Parathyroid adenoma (tissue), 2 donors: Measurements from ENCODE around the gene BDNF.

Experiments used
- H2AFZ ChIP-seq: fragments of 300-600 bp; sonication (generic); one replicate; pipeline ENCODE4 v1.7.0; 2017; ENCODE audit warnings: antibody characterized with exemption, mild to moderate bottlenecking
- H3K27ac ChIP-seq: fragments of 300-600 bp; sonication (generic); one replicate; pipeline ENCODE4 v1.7.0; 2017
- H3K27me3 ChIP-seq: fragments of 300-600 bp; sonication (generic); one replicate; pipeline ENCODE4 v1.7.0; 2017; ENCODE audit warnings: low read length; ENCODE audit not compliant: control insufficient read depth, insufficient read depth
- H3K36me3 ChIP-seq: fragments of 300-600 bp; sonication (generic); one replicate; pipeline ENCODE4 v1.7.0; 2017; ENCODE audit warnings: low read length; ENCODE audit not compliant: control insufficient read depth, insufficient read depth
- H3K4me1 ChIP-seq: fragments of 300-600 bp; sonication (generic); one replicate; pipeline ENCODE4 v1.7.0; 2017; ENCODE audit warnings: control low read depth
- H3K4me2 ChIP-seq: fragments of 300-600 bp; sonication (generic); one replicate; pipeline ENCODE4 v1.7.0; 2017; ENCODE audit warnings: low read length
- H3K4me3 ChIP-seq: fragments of 300-600 bp; sonication (generic); one replicate; pipeline ENCODE4 v1.7.0; 2017; ENCODE audit warnings: low read depth, low read length
- H3K79me2 ChIP-seq: fragments of 300-600 bp; sonication (generic); one replicate; pipeline ENCODE4 v1.7.0; 2017; ENCODE audit warnings: control low read depth
- H3K9ac ChIP-seq: fragments of 300-600 bp; sonication (generic); one replicate; pipeline ENCODE4 v1.7.0; 2017; ENCODE audit warnings: mild to moderate bottlenecking
- H3K9me3 ChIP-seq: fragments of 300-600 bp; sonication (generic); one replicate; pipeline ENCODE4 v1.7.0; 2017; ENCODE audit warnings: low read length; ENCODE audit not compliant: control insufficient read depth
- TF ChIP-seq, protein P1 (sequence below): fragments of 300-600 bp; sonication (generic); IDR thresholded peaks from one replicate; pipeline ENCODE4 v1.7.0; 2017; ENCODE audit warnings: antibody characterized with exemption, mild to moderate bottlenecking
- donor health status: primary hyperparathyroidism.

Gene BDNF

DNA sequence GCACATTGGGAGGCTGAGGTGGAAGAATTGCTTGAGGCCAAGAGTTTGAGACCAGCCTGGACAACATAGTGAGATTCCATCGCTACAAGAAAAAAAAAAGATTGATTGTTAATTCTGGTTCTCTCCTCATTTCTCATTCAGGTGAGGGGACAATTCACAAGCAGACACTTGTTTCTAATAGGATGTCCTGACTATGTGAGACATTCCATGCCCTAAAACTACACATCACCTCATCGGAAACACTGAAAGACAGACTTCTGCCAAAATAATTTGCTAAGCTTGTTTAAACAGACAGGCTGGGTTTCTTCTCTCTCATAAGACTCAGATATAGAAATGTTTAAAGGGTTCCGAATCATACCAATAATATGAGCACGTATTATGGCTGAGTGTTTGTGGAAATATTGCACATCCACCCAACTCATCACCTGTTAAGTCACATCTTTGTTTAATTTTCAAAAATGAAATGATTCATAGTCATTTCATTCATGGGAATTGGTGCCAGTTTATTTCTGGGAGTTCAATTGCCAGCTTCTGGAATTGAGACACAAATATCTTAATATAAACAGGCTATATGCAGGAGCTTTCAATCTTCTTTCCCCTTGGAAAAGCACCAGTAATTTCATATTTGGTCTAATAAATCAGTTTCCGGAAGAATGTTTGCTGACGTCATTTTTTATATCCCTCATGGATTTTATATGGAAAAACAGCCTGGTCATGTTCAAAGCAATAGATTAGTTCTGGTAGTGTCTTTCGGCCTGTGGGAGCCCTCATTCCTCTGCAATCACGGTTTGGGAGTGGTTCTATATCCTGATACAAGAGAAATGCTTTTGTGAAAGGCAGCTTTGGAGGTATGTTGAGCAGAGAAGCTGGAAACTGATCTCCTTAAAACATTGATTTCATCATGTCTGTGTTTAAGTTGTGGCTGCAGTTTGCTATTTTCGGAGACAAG is 87.0 kb downstream of the BDNF start:
- Histone ChIP-seq H3K9me3 (no peaks in the 10 kb centered on the region), H3K4me2 (no peak overlapping the region), H3K9ac (no peak overlapping the region), H3K4me1 (no peaks in the 10 kb centered on the region), H3K27me3 (no peaks in the 10 kb centered on the region), H2AFZ (no peak overlapping the region), H3K79me2 (no peaks in the 10 kb centered on the region), H3K4me3 (no peak overlapping the region), H3K36me3 (no peaks in the 10 kb centered on the region), H3K27ac (no peak overlapping the region)
- TF ChIP-seq, protein P1, sequence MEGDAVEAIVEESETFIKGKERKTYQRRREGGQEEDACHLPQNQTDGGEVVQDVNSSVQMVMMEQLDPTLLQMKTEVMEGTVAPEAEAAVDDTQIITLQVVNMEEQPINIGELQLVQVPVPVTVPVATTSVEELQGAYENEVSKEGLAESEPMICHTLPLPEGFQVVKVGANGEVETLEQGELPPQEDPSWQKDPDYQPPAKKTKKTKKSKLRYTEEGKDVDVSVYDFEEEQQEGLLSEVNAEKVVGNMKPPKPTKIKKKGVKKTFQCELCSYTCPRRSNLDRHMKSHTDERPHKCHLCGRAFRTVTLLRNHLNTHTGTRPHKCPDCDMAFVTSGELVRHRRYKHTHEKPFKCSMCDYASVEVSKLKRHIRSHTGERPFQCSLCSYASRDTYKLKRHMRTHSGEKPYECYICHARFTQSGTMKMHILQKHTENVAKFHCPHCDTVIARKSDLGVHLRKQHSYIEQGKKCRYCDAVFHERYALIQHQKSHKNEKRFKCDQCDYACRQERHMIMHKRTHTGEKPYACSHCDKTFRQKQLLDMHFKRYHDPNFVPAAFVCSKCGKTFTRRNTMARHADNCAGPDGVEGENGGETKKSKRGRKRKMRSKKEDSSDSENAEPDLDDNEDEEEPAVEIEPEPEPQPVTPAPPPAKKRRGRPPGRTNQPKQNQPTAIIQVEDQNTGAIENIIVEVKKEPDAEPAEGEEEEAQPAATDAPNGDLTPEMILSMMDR = no peak

DNA sequence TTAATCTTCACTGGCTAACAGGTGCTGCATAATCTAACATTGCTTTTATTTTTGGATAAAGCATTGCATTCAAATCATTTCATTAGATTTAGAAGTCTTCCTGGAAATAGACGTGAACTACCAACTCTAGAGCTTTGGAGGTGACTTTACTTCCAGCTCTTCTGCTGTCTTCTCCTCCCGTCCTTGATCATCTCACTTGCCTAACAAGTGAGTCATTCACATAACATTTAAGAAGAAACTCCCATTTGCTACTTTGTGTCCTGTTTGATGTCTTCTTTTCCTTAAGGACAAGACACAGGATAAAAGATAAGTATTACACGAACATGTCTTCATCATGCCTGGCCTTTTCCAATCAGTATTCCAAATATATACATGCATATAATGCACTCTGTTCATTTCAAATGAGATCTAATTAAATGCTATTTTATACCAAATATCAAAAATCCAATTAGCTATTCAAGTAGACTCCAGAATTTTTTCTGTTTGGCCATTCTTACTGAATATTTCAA is 88.3 kb downstream of the BDNF start:
- H3K4me2 ChIP-seq = no peak overlapping the region
- no peaks in the 10 kb centered on the region for H3K36me3 ChIP-seq
- no peak overlapping the region for H3K4me3 ChIP-seq
- no peak overlapping the region for H2AFZ ChIP-seq
- no peak overlapping the region for H3K27ac ChIP-seq
- H3K9ac ChIP-seq = no peak overlapping the region
- H3K9me3 ChIP-seq = no peaks in the 10 kb centered on the region
- no peaks in the 10 kb centered on the region for H3K27me3 ChIP-seq
- TF ChIP-seq, protein P1 = no peak
- no peaks in the 10 kb centered on the region for H3K79me2 ChIP-seq
- H3K4me1 ChIP-seq = no peaks in the 10 kb centered on the region

DNA sequence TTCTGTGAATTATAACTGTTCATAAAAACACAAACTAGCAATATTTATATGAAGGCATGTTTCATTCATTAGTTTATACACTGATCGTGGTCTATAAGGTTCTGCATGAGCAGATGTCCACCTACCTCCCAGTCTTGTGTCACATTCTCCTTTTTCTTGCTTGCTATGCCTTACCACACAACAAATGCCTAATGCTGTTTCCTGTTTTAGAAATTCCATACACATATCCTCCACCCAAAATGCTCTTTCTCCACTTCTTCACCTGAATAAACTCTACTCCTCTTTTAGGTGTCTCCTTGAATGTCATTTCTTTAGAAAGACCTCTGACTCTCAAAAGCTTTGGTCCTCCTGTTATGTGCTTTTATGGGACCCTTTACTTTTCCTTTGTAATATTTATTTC is 88.9 kb downstream of the BDNF start:
- Histone ChIP-seq H3K79me2 (no peaks in the 10 kb centered on the region), H3K27ac (no peak overlapping the region), H3K4me2 (no peak overlapping the region), H3K9ac (no peak overlapping the region), H2AFZ (no peak overlapping the region), H3K36me3 (no peaks in the 10 kb centered on the region), H3K9me3 (no peaks in the 10 kb centered on the region), H3K4me1 (no peaks in the 10 kb centered on the region), H3K4me3 (no peak overlapping the region), H3K27me3 (no peaks in the 10 kb centered on the region)
- TF ChIP-seq, protein P1 = no peak

DNA sequence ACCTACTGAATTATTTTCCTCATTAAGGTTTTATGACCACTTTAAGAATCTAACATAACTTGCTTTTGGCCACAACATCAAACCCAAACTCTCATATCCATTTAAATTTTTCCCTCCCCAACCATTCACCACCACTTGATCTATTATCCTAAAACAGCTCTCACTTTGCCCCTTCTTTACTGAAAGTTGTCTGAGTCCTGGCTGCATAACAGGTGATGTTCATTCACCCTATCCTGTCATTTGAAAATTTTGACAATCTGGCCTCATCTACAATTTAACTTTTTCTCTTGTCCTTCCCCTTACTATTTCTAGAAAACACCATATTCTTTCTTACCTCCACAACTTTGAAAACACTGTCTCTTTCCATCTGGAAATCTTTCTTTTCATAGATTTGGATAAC is 89.3 kb downstream of the BDNF start:
- no peak overlapping the region for H3K4me3 ChIP-seq
- no peaks in the 10 kb centered on the region for H3K27me3 ChIP-seq
- no peaks in the 10 kb centered on the region for H3K4me1 ChIP-seq
- H3K9me3 ChIP-seq = no peaks in the 10 kb centered on the region
- H2AFZ ChIP-seq = no peak overlapping the region
- no peaks in the 10 kb centered on the region for H3K36me3 ChIP-seq
- no peak overlapping the region for H3K9ac ChIP-seq
- H3K4me2 ChIP-seq = no peak overlapping the region
- no peak overlapping the region for H3K27ac ChIP-seq
- no peaks in the 10 kb centered on the region for H3K79me2 ChIP-seq
- TF ChIP-seq, protein P1 = no peak
